ENCODE data around the gene ZC3H8.

DNA sequence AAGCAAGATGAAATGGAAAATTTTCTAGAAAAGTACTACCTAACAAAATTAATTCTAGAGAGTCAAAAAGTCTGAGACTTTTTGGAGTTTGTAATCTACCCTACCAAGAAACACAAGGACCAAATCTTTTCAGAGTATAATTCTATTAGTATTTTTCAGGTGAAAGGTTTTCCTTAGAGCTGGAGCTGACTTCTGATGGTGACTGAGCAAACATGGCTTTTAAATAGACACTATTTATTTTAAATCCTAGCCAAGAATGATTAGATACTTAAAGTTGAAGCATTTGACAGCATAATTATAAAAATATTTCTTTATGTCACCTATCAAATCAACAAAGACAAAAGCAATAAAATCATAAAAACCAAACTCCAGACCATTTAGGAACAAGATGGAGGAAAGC is 47.1 kb upstream of the ZC3H8 start:
- TF ChIP-seq PAX5 (IDR thresholded peaks at IDR 0.05; ENCODE audit: insufficient read depth, low read length, severe bottlenecking): no peak
- TF ChIP-seq POLR2A (IDR thresholded peaks at IDR 0.05; ENCODE audit: low read depth, low read length): no peak
- no peak for TF ChIP-seq TAF1 (IDR thresholded peaks at IDR 0.05; ENCODE audit: low read depth, low read length)
- TF ChIP-seq POLR2AphosphoS5 (IDR thresholded peaks at IDR 0.05; ENCODE audit: low read depth, low read length): no peak
- TF ChIP-seq SPI1 (IDR thresholded peaks at IDR 0.05; ENCODE audit: low read depth, low read length): no peak
- no peak for TF ChIP-seq POU2F2 (IDR thresholded peaks at IDR 0.05; ENCODE audit: low read depth, low read length)
